HepG2 (cell line): Measurements from ENCODE around the gene MAOB. TPM values are rescaled to one million over a fixed set of nuclear protein-coding genes. Genes with fewer than 3 reads are reported as not detected.

Experiments used
- ATAC-seq: fragments of 200-7000 bp; cut with Tn5 transposase; 3 replicates; pipeline ENCODE4 v1.9.1; 2020; ENCODE audit warnings: mild to moderate bottlenecking, moderate library complexity
- BruUV-seq: library from RNA; stranded (reverse); fragments of 400-500 nt; replicated peaks from 2 replicates; lab custom pipeline; 2021; lab: Mats Ljungman, UMichigan
- CTCF ChIA-PET: fragments of 300-600 bp; formaldehyde crosslinking; extraction: SDS; loops from one replicate; lab custom pipeline; 2021; ENCODE audit warnings: low total read pairs, inconsistent platforms, low intra/inter-chr PET ratio; lab: Yijun Ruan, JAX
- POLR2A ChIA-PET: fragments of 350-600 bp; sonication (Branson Sonifier 250); formaldehyde crosslinking; loops from one replicate; lab custom pipeline; 2020; ENCODE audit warnings: antibody characterized with exemption, inconsistent platforms; lab: Yijun Ruan, JAX
- DNase-seq: peaks from one replicate; pipeline ENCODE4 v3.0.0-alpha.2; 2015; ENCODE audit warnings: low spot score
- FAIRE-seq: peaks from 3 replicates; lab custom pipeline; 2011; peaks lifted over from hg19 to GRCh38; lab: Jason Lieb, UNC
- H2AFZ ChIP-seq: one replicate; pipeline ENCODE4 v1.6.1; 2011; ENCODE audit warnings: low read length, inconsistent platforms
- H3K27ac ChIP-seq: fragments of 300-600 bp; 3 replicates; pipeline ENCODE4 v1.8.0; 2011; ENCODE audit warnings: mixed run types, mild to moderate bottlenecking, mixed read lengths, low read length, inconsistent platforms; ENCODE audit not compliant: insufficient read depth; ENCODE audit errors: extremely low read length
- H3K27me3 ChIP-seq, 2 experiments: fragments of 200-600 bp in 1 of 2; 2 replicates in 1 of 2; 3 replicates in 1 of 2; pipeline versions ENCODE4 v1.6.0 to v1.8.0; 2011; ENCODE audit warnings: low read length in 2 of 2, mild to moderate bottlenecking in 2 of 2, moderate library complexity in 2 of 2, inconsistent platforms in 1 of 2; ENCODE audit not compliant: insufficient read depth in 2 of 2, control insufficient read depth in 1 of 2
- H3K36me3 ChIP-seq, 2 experiments: fragments of 200-600 bp in 1 of 2; replicated peaks in 1 of 2; 2 replicates in 1 of 2; 3 replicates in 1 of 2; pipeline versions ENCODE4 v1.5.1 to v1.8.0; 2011; ENCODE audit warnings: low read length in 2 of 2, inconsistent platforms in 1 of 2; ENCODE audit not compliant: insufficient read depth in 2 of 2, control insufficient read depth in 1 of 2
- H3K4me1 ChIP-seq: 2 replicates; pipeline ENCODE4 v1.5.1; 2012; ENCODE audit warnings: low read length, inconsistent platforms; ENCODE audit not compliant: insufficient read depth
- H3K4me2 ChIP-seq: 2 replicates; pipeline ENCODE4 v1.6.0; 2011; ENCODE audit warnings: low read depth, low read length, inconsistent platforms
- H3K4me3 ChIP-seq, 3 experiments: fragments of 200-600 bp in 1 of 3; sonication (generic), shearing (Covaris generic) in 1 of 3; replicated peaks in 1 of 3; 2 replicates each; pipeline ENCODE4 v1.5.1; 2011 to 2016; ENCODE audit warnings: low read length in 3 of 3, inconsistent platforms in 2 of 3, low read depth in 2 of 3, mild to moderate bottlenecking in 2 of 3, control low read depth in 1 of 3, mixed read lengths in 1 of 3; ENCODE audit not compliant: insufficient read depth in 1 of 3
- H3K79me2 ChIP-seq: one replicate; pipeline ENCODE4 v1.6.1; 2011; ENCODE audit warnings: low read length, inconsistent platforms; ENCODE audit not compliant: insufficient read depth
- H3K9ac ChIP-seq: 2 replicates; pipeline ENCODE4 v1.6.0; 2011; ENCODE audit warnings: mild to moderate bottlenecking, low read depth, low read length, inconsistent platforms; ENCODE audit not compliant: insufficient read depth
- H3K9me3 ChIP-seq: 2 replicates; pipeline ENCODE4 v1.5.1; 2012; ENCODE audit warnings: mild to moderate bottlenecking, low read length
- H4K20me1 ChIP-seq: 2 replicates; pipeline ENCODE4 v1.6.0; 2011; ENCODE audit warnings: inconsistent platforms, mild to moderate bottlenecking, low read length, moderate library complexity; ENCODE audit not compliant: insufficient read depth
- CBX2 ChIP-seq, 2 experiments: fragments of 200-600 bp in 1 of 2; sonication (generic); formaldehyde crosslinking in 1 of 2; IDR thresholded peaks; 2 replicates each; pipeline versions ENCODE4 v1.7.0 to v1.8.1; 2018 to 2022; ENCODE audit warnings: low read depth in 2 of 2, low read length in 1 of 2, mild to moderate bottlenecking in 1 of 2, missing genetic modification reagents in 1 of 2
- FOXA3 ChIP-seq: IDR thresholded peaks from 2 replicates; pipeline ENCODE4 v1.6.1; 2016; ENCODE audit warnings: missing genetic modification reagents, missing compliant biosample characterization
- FOXO1 ChIP-seq: sonication (generic); formaldehyde crosslinking; IDR thresholded peaks from 2 replicates; pipeline ENCODE4 v1.4.0; 2020; ENCODE audit warnings: missing genetic modification reagents
- NFE2 ChIP-seq: sonication (generic); formaldehyde crosslinking; IDR thresholded peaks from 2 replicates; pipeline ENCODE4 v1.4.0; 2020; ENCODE audit warnings: missing genetic modification reagents
- PAF1 ChIP-seq: IDR thresholded peaks from 2 replicates; pipeline ENCODE4 v1.6.1; 2016; ENCODE audit warnings: missing genetic modification reagents, missing compliant biosample characterization
- ZNF142 ChIP-seq: sonication (generic); formaldehyde crosslinking; IDR thresholded peaks from 2 replicates; pipeline ENCODE4 v1.4.0; 2020; ENCODE audit warnings: missing genetic modification reagents
- ZNF30 ChIP-seq: sonication (generic); formaldehyde crosslinking; IDR thresholded peaks from 2 replicates; pipeline ENCODE4 v1.5.0; 2020; ENCODE audit warnings: mild to moderate bottlenecking, missing genetic modification reagents
- ZNF770 ChIP-seq: sonication (generic); formaldehyde crosslinking; IDR thresholded peaks from 2 replicates; pipeline ENCODE4 v1.5.0; 2020; ENCODE audit warnings: mild to moderate bottlenecking, missing genetic modification reagents
- WGBS: methylation state at CpG from one replicate; pipeline ENCODE4 v1.1.6; 2017; ENCODE audit warnings: low lambda C conversion rate; 5-methylcytosine and 5-hydroxymethylcytosine counted together
- in situ Hi-C: cut with HindIII; loops from 2 replicates; pipeline ENCODE4 v1.10.0; 2017; ENCODE audit warnings: low pct_unique_long_range_greater_than_20kb; ENCODE audit not compliant: extremely low pct_ligation_motif_present
- intact Hi-C: fragments of 100-400 bp; cut with micrococcal nuclease; formaldehyde crosslinking; loops from one replicate; pipeline ENCODE4 v1.10.0; 2022; ENCODE audit not compliant: unreplicated experiment
- polyA plus RNA-seq, 8 experiments: library from polyadenylated mRNA; depleted of rRNA in 3 of 8; stranded (reverse) in 7 of 8; unstranded in 1 of 8; fragments of >200 nt; fragmentation: Illumina TruSeq in 4 of 8; extraction: Trizol in 4 of 8; gene quantifications; 2 replicates each; pipeline versions ENCODE4 v1.2.1 to v1.2.3, GENCODE V29; 2011 to 2016; ENCODE audit warnings: low read depth in 4 of 8, missing spikeins in 1 of 8, mixed read lengths in 1 of 8; ENCODE audit not compliant: insufficient read depth in 1 of 8
- total RNA-seq, 5 experiments: library from RNA; depleted of rRNA; stranded (reverse); fragments of >200 nt; fragmentation: Illumina TruSeq; extraction: Trizol; gene quantifications; 2 replicates each; pipeline ENCODE4 v1.2.3, GENCODE V29; 2016; ENCODE audit warnings: low read depth in 1 of 5
- TF ChIP-seq, protein P1 (sequence below): sonication (generic); formaldehyde crosslinking; IDR thresholded peaks from 2 replicates; pipeline ENCODE4 v1.5.0; 2020; ENCODE audit warnings: mild to moderate bottlenecking, missing genetic modification reagents
- TF ChIP-seq, protein P2 (sequence below): sonication (generic); formaldehyde crosslinking; IDR thresholded peaks from 2 replicates; pipeline ENCODE4 v1.8.1; 2023; ENCODE audit warnings: mild to moderate bottlenecking, missing genetic modification reagents, borderline replicate concordance
- TF ChIP-seq, protein P3 (sequence below): sonication (generic); formaldehyde crosslinking; conservative IDR thresholded peaks from 2 replicates; pipeline ENCODE4 v1.4.0; 2020; ENCODE audit warnings: missing genetic modification reagents

MAOB gene
- total and polyA plus RNA-seq, 2 of the 13 experiments (the other 11 are each of a cell fraction or from before 2014, with no cell fraction given) = 11.0 to 19.0 TPM

DNA sequence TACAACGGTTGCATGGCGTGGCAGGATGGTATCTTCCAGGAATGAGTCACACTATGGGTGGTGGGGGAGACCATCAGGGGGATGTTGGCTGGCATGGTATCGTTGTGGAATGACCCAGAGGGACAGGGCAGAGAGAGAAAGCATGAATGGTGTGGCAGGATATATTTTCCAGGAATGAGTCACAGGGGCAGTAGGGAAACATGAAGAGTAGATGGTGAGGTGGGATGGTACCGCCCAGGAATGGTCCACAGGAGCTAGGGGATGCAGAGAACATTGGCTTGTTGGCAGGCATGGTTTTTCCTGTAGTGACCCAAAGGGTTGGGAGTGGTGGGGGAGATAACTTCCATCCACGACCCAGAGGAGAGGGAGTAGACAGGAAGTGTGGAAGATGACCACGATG is 163.7 kb downstream of the MAOB start:
- no peak overlapping the region for H3K4me2 ChIP-seq
- H3K79me2 ChIP-seq = no peaks in the 10 kb centered on the region
- no peak overlapping the region for H3K9ac ChIP-seq
- no peak overlapping the region for H2AFZ ChIP-seq
- H3K4me1 ChIP-seq = no peaks in the 10 kb centered on the region
- no peak overlapping the region for H3K27ac ChIP-seq
- no peak overlapping the region for H3K4me3 ChIP-seq
- ATAC-seq (no peak), DNase-seq (no peak), FAIRE-seq (no peak)
- in situ Hi-C loops (no loop called here), intact Hi-C loops (no loop called here)
- BruUV-seq = no TSS peak
- H4K20me1 ChIP-seq = no peaks in the 10 kb centered on the region
- WGBS = 93% methylated on average over 6 of the region's 6 CpGs
- no peaks in the 10 kb centered on the region for H3K9me3 ChIP-seq
- H3K36me3 ChIP-seq = no peaks in the 10 kb centered on the region
- POLR2A ChIA-PET = no interaction called here
- CTCF ChIA-PET = no interaction called here
- H3K27me3 ChIP-seq = no peaks in the 10 kb centered on the region
- TF ChIP-seq PAF1 (no peak), NFE2 (no peak), ZNF30 (CRISPR knock-in tag) (no peak), ZNF770 (CRISPR knock-in tag) (no peak), ZNF142 (CRISPR knock-in tag) (no peak), FOXO1 (no peak), FOXA3 (CRISPR knock-in tag) (no peak), CBX2 (IDR thresholded peaks at IDR 0.05; ENCODE audit: low read depth, low read length) (no peak), CBX2 (CRISPR knock-in tag; IDR thresholded peaks at IDR 0.05; ENCODE audit: low read depth) (no peak)
- TF ChIP-seq, protein P1, sequence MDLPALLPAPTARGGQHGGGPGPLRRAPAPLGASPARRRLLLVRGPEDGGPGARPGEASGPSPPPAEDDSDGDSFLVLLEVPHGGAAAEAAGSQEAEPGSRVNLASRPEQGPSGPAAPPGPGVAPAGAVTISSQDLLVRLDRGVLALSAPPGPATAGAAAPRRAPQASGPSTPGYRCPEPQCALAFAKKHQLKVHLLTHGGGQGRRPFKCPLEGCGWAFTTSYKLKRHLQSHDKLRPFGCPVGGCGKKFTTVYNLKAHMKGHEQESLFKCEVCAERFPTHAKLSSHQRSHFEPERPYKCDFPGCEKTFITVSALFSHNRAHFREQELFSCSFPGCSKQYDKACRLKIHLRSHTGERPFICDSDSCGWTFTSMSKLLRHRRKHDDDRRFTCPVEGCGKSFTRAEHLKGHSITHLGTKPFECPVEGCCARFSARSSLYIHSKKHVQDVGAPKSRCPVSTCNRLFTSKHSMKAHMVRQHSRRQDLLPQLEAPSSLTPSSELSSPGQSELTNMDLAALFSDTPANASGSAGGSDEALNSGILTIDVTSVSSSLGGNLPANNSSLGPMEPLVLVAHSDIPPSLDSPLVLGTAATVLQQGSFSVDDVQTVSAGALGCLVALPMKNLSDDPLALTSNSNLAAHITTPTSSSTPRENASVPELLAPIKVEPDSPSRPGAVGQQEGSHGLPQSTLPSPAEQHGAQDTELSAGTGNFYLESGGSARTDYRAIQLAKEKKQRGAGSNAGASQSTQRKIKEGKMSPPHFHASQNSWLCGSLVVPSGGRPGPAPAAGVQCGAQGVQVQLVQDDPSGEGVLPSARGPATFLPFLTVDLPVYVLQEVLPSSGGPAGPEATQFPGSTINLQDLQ (CRISPR knock-in tag) = no peak
- TF ChIP-seq, protein P2, sequence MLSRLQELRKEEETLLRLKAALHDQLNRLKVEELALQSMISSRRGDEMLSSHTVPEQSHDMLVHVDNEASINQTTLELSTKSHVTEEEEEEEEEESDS (CRISPR knock-in tag) = no peak
- TF ChIP-seq, protein P3, sequence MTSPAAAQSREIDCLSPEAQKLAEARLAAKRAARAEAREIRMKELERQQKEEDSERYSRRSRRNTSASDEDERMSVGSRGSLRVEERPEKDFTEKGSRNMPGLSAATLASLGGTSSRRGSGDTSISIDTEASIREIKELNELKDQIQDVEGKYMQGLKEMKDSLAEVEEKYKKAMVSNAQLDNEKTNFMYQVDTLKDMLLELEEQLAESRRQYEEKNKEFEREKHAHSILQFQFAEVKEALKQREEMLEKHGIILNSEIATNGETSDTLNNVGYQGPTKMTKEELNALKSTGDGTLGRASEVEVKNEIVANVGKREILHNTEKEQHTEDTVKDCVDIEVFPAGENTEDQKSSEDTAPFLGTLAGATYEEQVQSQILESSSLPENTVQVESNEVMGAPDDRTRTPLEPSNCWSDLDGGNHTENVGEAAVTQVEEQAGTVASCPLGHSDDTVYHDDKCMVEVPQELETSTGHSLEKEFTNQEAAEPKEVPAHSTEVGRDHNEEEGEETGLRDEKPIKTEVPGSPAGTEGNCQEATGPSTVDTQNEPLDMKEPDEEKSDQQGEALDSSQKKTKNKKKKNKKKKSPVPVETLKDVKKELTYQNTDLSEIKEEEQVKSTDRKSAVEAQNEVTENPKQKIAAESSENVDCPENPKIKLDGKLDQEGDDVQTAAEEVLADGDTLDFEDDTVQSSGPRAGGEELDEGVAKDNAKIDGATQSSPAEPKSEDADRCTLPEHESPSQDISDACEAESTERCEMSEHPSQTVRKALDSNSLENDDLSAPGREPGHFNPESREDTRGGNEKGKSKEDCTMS (CRISPR knock-in tag) = no peak
